GM21786 (cell line): ENCODE data around the gene DDX1.
"Not testable (repeated sequence)": the region's sequence is repeated elsewhere in the genome, so short reads cannot be mapped to it uniquely, and the experiment has no call there.

Experiments
- ATAC-seq: cut with Tn5 transposase; IDR thresholded peaks from one replicate; pipeline ENCODE4 v1.9.1; 2021; ENCODE audit not compliant: unreplicated experiment

DDX1 gene

GRCh38 chr2:15672961-15673918 lies 81.6 kb downstream of the DDX1 start:
- no peak for ATAC-seq

- ATAC-seq: no peak
These were observed 82.4 kb downstream of the DDX1 start for GRCh38 chr2:15673919-15674636.

GRCh38 chr2:15674637-15675455 lies 83.2 kb downstream of the DDX1 start:
- ATAC-seq: no peak

- no peak for ATAC-seq
These were observed 84.0 kb downstream of the DDX1 start for GRCh38 chr2:15675456-15676195.

- ATAC-seq: no peak
These were observed 85.6 kb downstream of the DDX1 start for GRCh38 chr2:15677141-15677843.

GRCh38 chr2:15678346-15678745 lies 86.7 kb downstream of the DDX1 start:
- no peak for ATAC-seq

- no peak for ATAC-seq
These were observed 87.2 kb downstream of the DDX1 start for GRCh38 chr2:15678909-15679308.

- ATAC-seq: no peak
These were observed 87.8 kb downstream of the DDX1 start for GRCh38 chr2:15679386-15679924.

GRCh38 chr2:15680132-15680531 lies 88.5 kb downstream of the DDX1 start:
- ATAC-seq: not testable (repeated sequence)
